Spleen (tissue), 11 donors: Measurements from ENCODE around the gene VSTM2L. TPM values are rescaled to one million over a fixed set of nuclear protein-coding genes. Genes with fewer than 3 reads are reported as not detected.

Source experiments
- DNase-seq: peaks from one replicate; pipeline ENCODE4 v3.0.0-alpha.2; 2020
- H3K27ac ChIP-seq, 8 donors: fragments of 200-600 bp; sonication (generic) in 7 of 8; 1 replicate in 4 of 8; 2 replicates in 4 of 8; pipeline versions ENCODE4 v1.5.0 to v1.8.0; 2016 to 2021; ENCODE audit warnings: inconsistent platforms in 4 of 8, mild to moderate bottlenecking in 4 of 8, moderate library complexity in 1 of 8
- H3K27me3 ChIP-seq, 7 donors: fragments of 200-600 bp; sonication (generic) in 6 of 7; replicated peaks in 1 of 7; 1 replicate in 4 of 7; 2 replicates in 3 of 7; pipeline versions ENCODE4 v1.5.0 to v1.8.0; 2016 to 2021; ENCODE audit warnings: inconsistent platforms in 3 of 7, mild to moderate bottlenecking in 1 of 7
- H3K36me3 ChIP-seq, 6 donors: fragments of 200-600 bp; sonication (generic) in 5 of 6; 1 replicate in 4 of 6; 2 replicates in 2 of 6; pipeline versions ENCODE4 v1.5.0 to v1.8.0; 2016 to 2021; ENCODE audit warnings: inconsistent platforms in 2 of 6
- H3K4me1 ChIP-seq, 6 donors: fragments of 200-600 bp; sonication (generic) in 5 of 6; 1 replicate in 3 of 6; 2 replicates in 3 of 6; pipeline versions ENCODE4 v1.5.0 to v1.8.0; 2016 to 2021; ENCODE audit warnings: inconsistent platforms in 3 of 6
- H3K4me3 ChIP-seq, 8 donors: fragments of 200-600 bp; sonication (generic) in 7 of 8; 1 replicate in 4 of 8; 2 replicates in 4 of 8; pipeline versions ENCODE4 v1.5.0 to v1.8.0; 2016 to 2021; ENCODE audit warnings: inconsistent platforms in 4 of 8, mild to moderate bottlenecking in 4 of 8, moderate library complexity in 2 of 8
- H3K9me3 ChIP-seq, 8 donors: fragments of 200-600 bp; sonication (generic) in 7 of 8; 1 replicate in 4 of 8; 2 replicates in 4 of 8; pipeline versions ENCODE4 v1.5.0 to v1.8.0; 2016 to 2021; ENCODE audit warnings: inconsistent platforms in 4 of 8
- POLR2A ChIP-seq, 3 donors: fragments of 450-650 bp; IDR thresholded peaks; one replicate each; pipeline ENCODE4 v1.5.1; 2017; ENCODE audit warnings: antibody characterized with exemption in 3 of 3, mild to moderate bottlenecking in 1 of 3
- POLR2AphosphoS5 ChIP-seq, 3 donors: sonication (generic); formaldehyde crosslinking; IDR thresholded peaks; one replicate each; pipeline ENCODE4 v1.5.1; 2017; ENCODE audit warnings: antibody characterized with exemption in 3 of 3
- WGBS, 5 donors: extraction: QIAGEN DNeasy Blood & Tissue Kit in 3 of 5; methylation state at CpG; one replicate each; pipeline versions ENCODE4 v1.1.5 to v1.1.7; 2013 to 2018; 5-methylcytosine and 5-hydroxymethylcytosine counted together
- intact Hi-C: fragments of 100-400 bp; cut with DNase I; formaldehyde crosslinking; loops from one replicate; pipeline ENCODE4 v1.15.0; 2023; ENCODE audit warnings: low total_unique reads
- polyA plus RNA-seq, 3 donors: library from polyadenylated mRNA; stranded (reverse); fragments of 200-250 nt; gene quantifications; one replicate each; pipeline ENCODE4 v1.2.1, GENCODE V29; 2013
- total RNA-seq, 7 donors: library from RNA; depleted of rRNA in 3 of 7; stranded (reverse); fragments of >200 nt in 3 of 7; fragmentation: NEBNext Ultra II Directional in 4 of 7; extraction: Animal tissue kit (Norgen Biotek cat#: 25700) in 4 of 7; gene quantifications; one replicate each; pipeline versions ENCODE4 v1.1.0 to v1.2.1, GENCODE V29; 2016 to 2021
- TF ChIP-seq, protein P1 (sequence below), 11 experiments: fragments of 200-600 bp in 7 of 11; fragments of 450-650 bp in 4 of 11; sonication (generic) in 4 of 11; IDR thresholded peaks in 8 of 11; conservative IDR thresholded peaks in 3 of 11; 1 replicate in 7 of 11; 2 replicates in 4 of 11; pipeline versions ENCODE4 v1.4.0 to v1.8.0; 2016 to 2021; ENCODE audit warnings: antibody characterized with exemption in 11 of 11, inconsistent platforms in 4 of 11, mild to moderate bottlenecking in 1 of 11
- donor health status: healthy with polysubstance abuse.
- donor health status: DM: no; HTN: no; CAD: no; lungs with moderate emphysema.
- donor health status: DM: no; HTN: no; CAD: no.
- donor health status: Bipolar disorder and iron deficiency.
- donor health status: healthy.
- donor health status: DM: no; HTN: no; CAD: no.
- donor health status: DM: yes; HTN: yes; CAD: no.

VSTM2L gene
- total and polyA plus RNA-seq, 10 donors: 1.7 to 88.7 (median 24.6) TPM

DNA sequence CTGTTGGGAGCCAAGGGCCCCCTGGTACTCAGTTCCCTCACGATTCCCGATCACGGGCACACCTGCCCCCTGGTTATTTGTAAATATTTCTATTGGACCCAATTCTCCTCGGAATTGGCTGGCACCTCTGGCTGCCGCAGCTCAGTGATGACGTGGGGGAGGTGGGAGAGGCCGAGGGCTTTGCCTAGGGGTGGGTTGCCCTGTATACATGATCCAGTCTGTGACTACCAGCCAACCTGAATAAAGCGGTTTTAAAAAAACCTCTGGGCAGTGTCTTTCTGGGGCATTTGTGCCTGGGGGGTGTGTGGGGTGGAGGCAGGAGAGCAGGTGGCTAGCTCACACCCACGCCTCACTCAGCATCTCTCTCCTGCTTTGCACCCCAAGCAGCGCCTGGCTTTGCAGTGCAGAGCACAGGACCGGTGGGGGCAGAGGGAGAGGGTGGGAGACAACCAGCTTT lies 42.2 kb downstream of the VSTM2L start:
- no peaks in the 10 kb centered on the region for H3K36me3 ChIP-seq
- 79 to 82% (median 79%) methylated on average over 11 of the region's 11 CpGs for WGBS, 5 donors
- no peak overlapping the region for H3K4me3 ChIP-seq
- TF ChIP-seq, protein P1, sequence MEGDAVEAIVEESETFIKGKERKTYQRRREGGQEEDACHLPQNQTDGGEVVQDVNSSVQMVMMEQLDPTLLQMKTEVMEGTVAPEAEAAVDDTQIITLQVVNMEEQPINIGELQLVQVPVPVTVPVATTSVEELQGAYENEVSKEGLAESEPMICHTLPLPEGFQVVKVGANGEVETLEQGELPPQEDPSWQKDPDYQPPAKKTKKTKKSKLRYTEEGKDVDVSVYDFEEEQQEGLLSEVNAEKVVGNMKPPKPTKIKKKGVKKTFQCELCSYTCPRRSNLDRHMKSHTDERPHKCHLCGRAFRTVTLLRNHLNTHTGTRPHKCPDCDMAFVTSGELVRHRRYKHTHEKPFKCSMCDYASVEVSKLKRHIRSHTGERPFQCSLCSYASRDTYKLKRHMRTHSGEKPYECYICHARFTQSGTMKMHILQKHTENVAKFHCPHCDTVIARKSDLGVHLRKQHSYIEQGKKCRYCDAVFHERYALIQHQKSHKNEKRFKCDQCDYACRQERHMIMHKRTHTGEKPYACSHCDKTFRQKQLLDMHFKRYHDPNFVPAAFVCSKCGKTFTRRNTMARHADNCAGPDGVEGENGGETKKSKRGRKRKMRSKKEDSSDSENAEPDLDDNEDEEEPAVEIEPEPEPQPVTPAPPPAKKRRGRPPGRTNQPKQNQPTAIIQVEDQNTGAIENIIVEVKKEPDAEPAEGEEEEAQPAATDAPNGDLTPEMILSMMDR (IDR thresholded peaks at IDR 0.05 in 8 of 11, conservative IDR thresholded peaks at IDR 0.05 in 3 of 11): no peak
- TF ChIP-seq POLR2AphosphoS5 (IDR thresholded peaks at IDR 0.05): no peak
- no peak for TF ChIP-seq POLR2A (IDR thresholded peaks at IDR 0.05)
- H3K27ac ChIP-seq: no peak overlapping the region
- peaks cover 0 to 3% (median 0%) of the 10 kb centered on the region in 6 donors for H3K4me1 ChIP-seq
- peaks cover 0 to 14% (median 8%) of the 10 kb centered on the region in 8 donors for H3K9me3 ChIP-seq
- peak; percentile 49 for DNase-seq
- no peaks in the 10 kb centered on the region for H3K27me3 ChIP-seq
- intact Hi-C loops: no loop called here

DNA sequence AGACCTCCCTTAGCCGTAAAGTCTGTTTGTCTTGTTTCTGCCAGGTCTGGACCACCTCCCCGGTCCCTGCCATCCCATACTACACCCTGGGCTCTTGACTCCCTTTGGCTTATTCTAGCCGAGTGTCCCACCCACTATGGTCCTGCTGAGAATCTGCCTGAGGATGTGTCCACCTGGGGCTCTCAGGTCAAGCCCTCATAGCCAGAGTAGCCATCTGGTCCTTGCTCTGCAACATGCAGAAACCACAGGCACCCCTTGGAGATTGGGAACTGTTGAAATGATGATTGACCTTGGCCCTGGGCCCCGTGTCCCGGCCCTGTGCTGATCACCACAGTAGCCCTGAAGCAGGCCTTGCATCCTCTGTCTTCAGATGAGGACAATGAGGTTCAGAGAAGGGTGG lies 44.0 kb downstream of the VSTM2L start:
- DNase-seq: peak; percentile 1
- TF ChIP-seq POLR2A (IDR thresholded peaks at IDR 0.05): no peak
- TF ChIP-seq, protein P1 (IDR thresholded peaks at IDR 0.05 in 8 of 11, conservative IDR thresholded peaks at IDR 0.05 in 3 of 11): no peak
- no peak for TF ChIP-seq POLR2AphosphoS5 (IDR thresholded peaks at IDR 0.05)
- intact Hi-C loops: no loop called here
- WGBS, 5 donors: 83 to 92% (median 84%) methylated on average over 5 of the region's 5 CpGs
- no peaks in the 10 kb centered on the region for H3K4me1 ChIP-seq
- H3K9me3 ChIP-seq: peaks cover 0 to 12% (median 8%) of the 10 kb centered on the region in 8 donors
- H3K36me3 ChIP-seq: no peaks in the 10 kb centered on the region
- H3K4me3 ChIP-seq: no peak overlapping the region
- no peaks in the 10 kb centered on the region for H3K27me3 ChIP-seq
- H3K27ac ChIP-seq: no peak overlapping the region

DNA sequence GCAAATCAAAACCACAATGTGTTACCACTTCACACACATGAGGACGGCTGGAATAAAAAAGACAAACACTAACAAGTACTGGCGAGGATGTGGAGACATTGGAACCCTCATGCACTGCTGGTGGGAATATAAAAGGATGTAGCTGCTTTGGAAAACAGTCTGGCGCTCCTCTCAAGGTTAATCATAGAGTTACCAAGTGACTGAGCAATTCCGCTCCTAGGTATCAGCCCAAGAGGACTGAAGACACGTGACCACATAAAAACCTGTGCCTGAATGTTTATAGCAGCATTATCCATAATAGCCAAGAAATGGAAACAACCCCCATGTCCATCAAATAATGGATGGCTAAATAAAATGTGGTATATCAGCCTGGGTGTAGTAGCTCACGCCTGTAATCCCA lies 45.0 kb downstream of the VSTM2L start:
- DNase-seq: no peak
- H3K36me3 ChIP-seq: no peaks in the 10 kb centered on the region
- no peak overlapping the region for H3K27ac ChIP-seq
- H3K4me1 ChIP-seq: no peaks in the 10 kb centered on the region
- no peak overlapping the region for H3K4me3 ChIP-seq
- TF ChIP-seq, protein P1 (IDR thresholded peaks at IDR 0.05 in 8 of 11, conservative IDR thresholded peaks at IDR 0.05 in 3 of 11): no peak
- no peak for TF ChIP-seq POLR2A (IDR thresholded peaks at IDR 0.05)
- TF ChIP-seq POLR2AphosphoS5 (IDR thresholded peaks at IDR 0.05): no peak
- intact Hi-C loops: no loop called here
- H3K9me3 ChIP-seq: peaks cover 0 to 9% (median 7%) of the 10 kb centered on the region in 8 donors
- no peaks in the 10 kb centered on the region for H3K27me3 ChIP-seq
- 86 to 93% (median 87%) methylated on average over 6 of the region's 6 CpGs for WGBS, 5 donors

DNA sequence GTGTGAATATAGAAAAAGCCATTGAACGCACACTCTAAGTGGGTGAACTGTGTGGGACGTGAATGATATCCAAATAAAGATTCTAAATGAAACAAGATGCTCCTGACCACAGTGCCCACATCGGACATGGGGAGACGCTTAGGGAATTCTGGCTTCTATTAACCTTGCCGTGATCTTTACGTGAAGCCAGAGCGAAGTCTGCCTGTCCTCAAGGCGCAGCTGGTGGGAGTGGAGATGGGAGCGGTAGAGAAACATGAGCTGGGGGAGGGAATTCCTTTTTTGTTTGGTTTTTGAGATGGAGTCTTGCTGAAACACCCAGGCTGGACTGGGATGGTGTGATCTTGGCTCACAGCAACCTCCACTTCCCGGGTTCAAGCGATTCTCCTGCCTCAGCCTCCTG lies 46.0 kb downstream of the VSTM2L start:
- WGBS, 5 donors: 87 to 95% (median 94%) methylated on average over 11 of the region's 11 CpGs
- Histone ChIP-seq H3K36me3 (no peaks in the 10 kb centered on the region), H3K4me1 (no peaks in the 10 kb centered on the region), H3K4me3 (no peak overlapping the region), H3K9me3 (peaks cover 0 to 9% (median 7%) of the 10 kb centered on the region in 8 donors), H3K27ac (no peak overlapping the region), H3K27me3 (no peaks in the 10 kb centered on the region)
- peak; percentile 9 for DNase-seq
- intact Hi-C loops: no loop called here
- TF ChIP-seq POLR2AphosphoS5 (IDR thresholded peaks at IDR 0.05): no peak
- TF ChIP-seq POLR2A (IDR thresholded peaks at IDR 0.05): no peak
- TF ChIP-seq, protein P1 (IDR thresholded peaks at IDR 0.05 in 8 of 11, conservative IDR thresholded peaks at IDR 0.05 in 3 of 11): no peak
